ENCODE data around the gene ADGRL1. TPM values are rescaled to one million over a fixed set of nuclear protein-coding genes. Genes with fewer than 3 reads are reported as not detected.

Gene ADGRL1
- total RNA-seq, 1 donor from 2014 or later = 26.0 TPM

DNA sequence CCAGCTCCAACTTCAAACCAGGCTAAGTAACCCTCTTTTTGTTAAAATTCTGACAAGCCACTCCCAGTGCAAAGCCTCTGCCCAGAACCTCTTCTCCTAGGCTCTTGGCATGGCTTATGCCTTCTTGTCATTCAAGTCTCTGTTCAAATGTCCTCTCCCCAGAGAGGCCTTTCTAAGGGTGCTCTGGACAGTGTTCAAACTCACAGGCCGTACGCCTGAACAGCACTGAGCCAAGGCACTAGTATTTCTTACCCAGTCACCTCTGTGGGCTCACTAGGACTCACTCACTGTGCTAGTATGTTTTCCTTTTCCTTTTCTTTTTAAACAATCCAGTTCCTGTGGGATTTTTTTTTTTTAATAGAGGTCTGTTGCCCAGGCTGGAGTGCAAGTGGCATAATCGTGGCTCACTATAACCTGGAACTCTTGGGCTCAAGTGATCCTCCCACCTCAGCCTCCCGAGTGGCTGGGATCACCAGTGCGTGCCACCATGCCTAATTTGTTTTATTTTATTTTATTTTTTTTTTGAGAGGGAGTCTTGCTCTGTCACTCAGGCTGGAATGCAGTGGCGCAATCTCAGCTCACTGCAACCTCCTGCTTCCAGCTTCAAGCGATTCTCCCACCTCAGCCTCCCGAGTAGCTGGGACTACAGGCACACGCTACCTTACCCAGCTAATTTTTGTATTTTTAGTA is 67.2 kb downstream of the ADGRL1 start:
- no peak overlapping the region for H3K4me3 ChIP-seq
- DNase-seq (ENCODE audit: low spot score in 2 of 2) = no peak
- no peaks in the 10 kb centered on the region for H3K9me3 ChIP-seq
- no peak for TF ChIP-seq CTCF (IDR thresholded peaks at IDR 0.05)
- intact Hi-C loops (cut with DNase I) = loop anchor here (5.0 kb wide), 2 partner anchors 69 to 334 kb away; partner anchors contain the start of gene ADGRL1
- no peaks in the 10 kb centered on the region for H3K27me3 ChIP-seq
- no peaks in the 10 kb centered on the region for H3K36me3 ChIP-seq
- H3K27ac ChIP-seq = peak overlapping the region; percentile 98
- H3K4me1 ChIP-seq = peaks cover 11 to 21% of the 10 kb centered on the region in 2 donors

DNA sequence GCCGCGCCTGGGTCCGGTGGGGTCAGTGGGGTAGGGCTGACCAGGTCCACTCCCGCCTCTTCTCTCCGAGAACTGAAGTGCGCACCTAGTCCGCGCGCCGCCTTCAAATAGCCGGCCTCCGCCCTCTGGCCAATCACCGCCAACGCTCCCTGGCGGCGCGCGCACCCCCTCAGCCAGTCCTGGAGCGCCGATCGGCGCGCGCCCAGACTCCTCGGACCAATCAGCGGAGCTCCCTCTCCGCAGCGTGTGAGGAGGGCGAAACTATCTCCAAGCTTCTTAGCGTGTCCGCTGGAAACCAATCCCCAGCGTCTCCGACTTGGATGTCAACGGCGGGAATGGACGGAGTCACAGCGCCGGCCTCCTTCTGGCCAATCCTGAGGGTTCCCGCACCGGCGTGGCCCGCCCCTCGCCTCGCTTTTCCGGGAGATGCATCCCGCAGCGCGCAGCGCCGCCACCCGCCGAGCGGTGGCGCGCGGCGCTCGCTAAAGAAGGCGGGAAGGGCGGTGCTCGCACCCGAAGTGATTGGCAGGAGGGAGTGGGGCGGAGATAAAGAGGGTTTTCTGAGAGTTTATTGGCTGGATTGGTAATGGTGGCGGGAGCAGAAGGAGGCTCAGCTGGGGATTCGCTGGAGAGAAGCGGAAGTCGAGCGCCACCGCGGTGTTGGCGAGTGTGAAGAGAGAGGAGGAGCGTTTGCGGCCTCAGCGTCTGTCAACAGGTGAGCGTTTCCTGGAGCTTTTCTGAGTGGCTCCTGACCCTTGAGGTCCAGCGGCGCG is 69.3 kb downstream of the ADGRL1 start, which contains the start of gene ASF1B:
TSS of gene ASF1B (minus strand) at position 81 of the 773 bp plus-strand sequence. CDS start 133 bp downstream, outside the sequence.
- Histone ChIP-seq H3K4me3 (peak within 1 kb of the TSS; percentile 76 to 85), H3K36me3 (no peaks in the 10 kb centered on the region), H3K9me3 (no peaks in the 10 kb centered on the region), H3K27ac (peak within 1 kb of the TSS; percentile 98), H3K27me3 (no peaks in the 10 kb centered on the region), H3K4me1 (peaks cover 11 to 21% of the 10 kb centered on the region in 2 donors)
- peak; percentile 86 to 91 (median 86) for TF ChIP-seq CTCF (IDR thresholded peaks at IDR 0.05)
- peak; percentile 98 to 99 for DNase-seq (ENCODE audit: low spot score in 2 of 2)
- intact Hi-C loops (cut with DNase I) = loop anchor here (1.0 to 5.0 kb wide), 11 partner anchors 18 to 393 kb away; partner anchors contain the start of genes ADGRL1, DDX39A, RFX1 and TECR

GRCh38 chr19:14135985-14136508 is 69.9 kb downstream of the ADGRL1 start:
- Histone ChIP-seq H3K27ac (peak overlapping the region; percentile 10 to 60), H3K4me3 (peak overlapping the region; percentile 41 to 85), H3K27me3 (no peaks in the 10 kb centered on the region), H3K36me3 (no peaks in the 10 kb centered on the region), H3K4me1 (peaks cover 11 to 21% of the 10 kb centered on the region in 2 donors), H3K9me3 (no peaks in the 10 kb centered on the region)
- intact Hi-C loops (cut with DNase I) = loop anchor here (1.0 to 5.0 kb wide), 7 partner anchors 45 to 393 kb away; partner anchors contain the start of genes ADGRL1, DDX39A, RFX1 and TECR
- DNase-seq (ENCODE audit: low spot score in 2 of 2) = no peak
- no peak for TF ChIP-seq CTCF (IDR thresholded peaks at IDR 0.05)

DNA sequence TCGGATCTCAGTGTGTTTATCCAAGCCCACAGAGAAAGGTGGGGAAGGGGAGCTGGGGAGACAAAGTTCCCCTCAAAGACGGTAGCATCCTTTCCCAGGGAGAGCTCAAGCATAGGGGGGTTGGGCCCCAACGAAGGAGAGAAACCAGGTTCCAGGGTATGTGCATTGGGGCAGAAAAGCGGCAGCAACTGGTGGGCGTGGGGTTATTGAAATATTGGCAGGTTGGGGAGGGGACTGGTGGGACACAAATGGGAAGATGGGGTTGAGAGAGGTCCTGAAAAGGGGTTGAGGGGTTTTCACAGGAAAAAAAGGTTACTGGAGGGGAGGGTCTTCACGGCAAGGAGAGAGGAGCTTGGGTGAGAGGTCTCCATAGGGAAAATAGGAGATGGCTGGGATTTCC is 70.6 kb downstream of the ADGRL1 start:
- Histone ChIP-seq H3K36me3 (no peaks in the 10 kb centered on the region), H3K4me1 (peaks cover 11 to 21% of the 10 kb centered on the region in 2 donors), H3K4me3 (no peak overlapping the region), H3K9me3 (no peaks in the 10 kb centered on the region), H3K27me3 (no peaks in the 10 kb centered on the region), H3K27ac (no peak overlapping the region)
- TF ChIP-seq CTCF (IDR thresholded peaks at IDR 0.05) = no peak
- no peak for DNase-seq (ENCODE audit: low spot score in 2 of 2)
- intact Hi-C loops (cut with DNase I) = loop anchor here (5.0 kb wide), 2 partner anchors 72 to 337 kb away; partner anchors contain the start of gene ADGRL1

DNA sequence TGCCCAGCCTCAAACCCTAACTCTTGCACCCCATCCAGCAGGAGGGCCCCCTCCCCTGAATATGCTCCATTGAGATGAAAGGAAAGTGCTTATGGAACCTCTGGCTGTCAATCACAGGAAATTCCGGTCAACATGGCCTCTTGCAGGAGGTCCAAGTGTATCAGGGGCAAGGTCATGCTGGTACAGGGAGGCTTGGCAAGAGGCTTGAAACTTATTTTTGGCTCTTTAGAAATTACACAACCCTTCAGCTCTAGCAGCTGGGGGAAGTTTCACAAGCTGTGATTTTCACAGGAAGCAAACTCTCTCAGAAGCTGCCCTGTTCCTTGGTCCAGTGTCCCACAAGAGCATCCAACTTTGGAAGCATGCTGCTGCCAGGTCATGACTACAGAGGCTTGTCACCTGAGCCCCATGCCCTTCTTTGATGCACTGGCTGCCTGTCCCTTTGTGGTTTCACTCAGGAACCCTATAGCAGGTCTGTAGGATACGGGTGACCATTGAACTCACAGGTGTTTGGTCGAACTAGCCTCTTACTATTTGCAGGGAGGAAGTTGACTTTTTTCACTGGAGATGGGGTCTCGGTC is 78.0 kb downstream of the ADGRL1 start:
- no peaks in the 10 kb centered on the region for H3K9me3 ChIP-seq
- intact Hi-C loops (cut with DNase I) = no loop called here
- DNase-seq (ENCODE audit: low spot score in 2 of 2) = no peak
- H3K36me3 ChIP-seq = no peaks in the 10 kb centered on the region
- peaks cover 0 to 8% of the 10 kb centered on the region in 2 donors for H3K4me1 ChIP-seq
- H3K27me3 ChIP-seq = no peaks in the 10 kb centered on the region
- H3K4me3 ChIP-seq = no peak overlapping the region
- TF ChIP-seq CTCF (IDR thresholded peaks at IDR 0.05) = no peak
- peak overlapping the region in 1 of 2 donors; percentile 13 for H3K27ac ChIP-seq

Measured in ascending aorta (tissue), 2 donors.